Measurements from ENCODE around the gene MRPS23. TPM values are rescaled to one million over a fixed set of nuclear protein-coding genes. Genes with fewer than 3 reads are reported as not detected.

MRPS23 gene
- polyA plus RNA-seq, 1 donor from 2014 or later, result 80.5 TPM

DNA sequence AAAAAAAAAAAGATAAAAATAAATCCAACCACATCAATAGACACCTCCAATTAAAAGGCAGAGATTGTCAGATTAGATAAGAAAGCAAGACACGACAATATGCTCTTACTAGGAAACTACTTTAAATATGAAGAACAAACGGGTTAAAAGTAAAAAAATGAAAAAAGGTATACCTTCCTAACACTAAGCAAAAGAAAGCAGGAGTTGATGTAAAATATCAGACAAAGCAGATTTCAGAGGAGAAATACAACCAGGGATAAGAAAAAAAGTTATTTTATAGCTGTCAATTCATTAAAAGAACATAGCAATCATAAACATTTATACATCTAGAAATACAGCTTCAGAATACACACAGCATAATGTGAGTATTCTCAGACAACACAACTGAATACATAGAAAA lies 55.0 kb downstream of the MRPS23 start:
- Histone ChIP-seq H3K9me2 (ENCODE audit: insufficient read depth, low read length) (no peaks in the 10 kb centered on the region), H2AFZ (ENCODE audit: low read depth, low read length) (no peak overlapping the region), H3K27ac (ENCODE audit: low read length) (no peak overlapping the region), H3K4me2 (ENCODE audit: low read length) (no peak overlapping the region), H3F3A (ENCODE audit: insufficient read depth, low read length, poor library complexity, severe bottlenecking) (no peaks in the 10 kb centered on the region), H3K9me3 (ENCODE audit: low read length) (no peaks in the 10 kb centered on the region), H3K9ac (ENCODE audit: low read length) (no peak overlapping the region), H4K20me1 (ENCODE audit: insufficient read depth) (no peaks in the 10 kb centered on the region), H3K36me3 (ENCODE audit: insufficient read depth, low read length) (no peaks in the 10 kb centered on the region), H3K79me2 (replicated peaks; ENCODE audit: insufficient read depth, low read length) (no peaks in the 10 kb centered on the region), H3K27me3 (ENCODE audit: insufficient read depth, low read depth, low read length) (no peaks in the 10 kb centered on the region), H3K4me3 (ENCODE audit: low read length) (no peak overlapping the region)
- no peak for TF ChIP-seq EP300 (conservative IDR thresholded peaks at IDR 0.05; ENCODE audit: poor library complexity, severe bottlenecking)
- no peak for TF ChIP-seq POLR2AphosphoS5 (IDR thresholded peaks at IDR 0.05)
- TF ChIP-seq, protein P1, sequence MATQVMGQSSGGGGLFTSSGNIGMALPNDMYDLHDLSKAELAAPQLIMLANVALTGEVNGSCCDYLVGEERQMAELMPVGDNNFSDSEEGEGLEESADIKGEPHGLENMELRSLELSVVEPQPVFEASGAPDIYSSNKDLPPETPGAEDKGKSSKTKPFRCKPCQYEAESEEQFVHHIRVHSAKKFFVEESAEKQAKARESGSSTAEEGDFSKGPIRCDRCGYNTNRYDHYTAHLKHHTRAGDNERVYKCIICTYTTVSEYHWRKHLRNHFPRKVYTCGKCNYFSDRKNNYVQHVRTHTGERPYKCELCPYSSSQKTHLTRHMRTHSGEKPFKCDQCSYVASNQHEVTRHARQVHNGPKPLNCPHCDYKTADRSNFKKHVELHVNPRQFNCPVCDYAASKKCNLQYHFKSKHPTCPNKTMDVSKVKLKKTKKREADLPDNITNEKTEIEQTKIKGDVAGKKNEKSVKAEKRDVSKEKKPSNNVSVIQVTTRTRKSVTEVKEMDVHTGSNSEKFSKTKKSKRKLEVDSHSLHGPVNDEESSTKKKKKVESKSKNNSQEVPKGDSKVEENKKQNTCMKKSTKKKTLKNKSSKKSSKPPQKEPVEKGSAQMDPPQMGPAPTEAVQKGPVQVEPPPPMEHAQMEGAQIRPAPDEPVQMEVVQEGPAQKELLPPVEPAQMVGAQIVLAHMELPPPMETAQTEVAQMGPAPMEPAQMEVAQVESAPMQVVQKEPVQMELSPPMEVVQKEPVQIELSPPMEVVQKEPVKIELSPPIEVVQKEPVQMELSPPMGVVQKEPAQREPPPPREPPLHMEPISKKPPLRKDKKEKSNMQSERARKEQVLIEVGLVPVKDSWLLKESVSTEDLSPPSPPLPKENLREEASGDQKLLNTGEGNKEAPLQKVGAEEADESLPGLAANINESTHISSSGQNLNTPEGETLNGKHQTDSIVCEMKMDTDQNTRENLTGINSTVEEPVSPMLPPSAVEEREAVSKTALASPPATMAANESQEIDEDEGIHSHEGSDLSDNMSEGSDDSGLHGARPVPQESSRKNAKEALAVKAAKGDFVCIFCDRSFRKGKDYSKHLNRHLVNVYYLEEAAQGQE (IDR thresholded peaks at IDR 0.05; ENCODE audit: borderline replicate concordance), result no peak
- TF ChIP-seq CTCF (IDR thresholded peaks at IDR 0.05; ENCODE audit: poor library complexity, severe bottlenecking), result no peak
- no peak for TF ChIP-seq TAF1 (IDR thresholded peaks at IDR 0.05; ENCODE audit: low read depth)
- TF ChIP-seq RAD21 (conservative IDR thresholded peaks at IDR 0.05), result no peak
- TF ChIP-seq MXI1 (conservative IDR thresholded peaks at IDR 0.05; ENCODE audit: poor library complexity, severe bottlenecking), result no peak
- TF ChIP-seq EZH2 (IDR thresholded peaks at IDR 0.05; ENCODE audit: borderline replicate concordance, insufficient read depth, low read length, poor library complexity, severe bottlenecking), result no peak
- no peak for TF ChIP-seq SMC3 (conservative IDR thresholded peaks at IDR 0.05; ENCODE audit: poor library complexity)

DNA sequence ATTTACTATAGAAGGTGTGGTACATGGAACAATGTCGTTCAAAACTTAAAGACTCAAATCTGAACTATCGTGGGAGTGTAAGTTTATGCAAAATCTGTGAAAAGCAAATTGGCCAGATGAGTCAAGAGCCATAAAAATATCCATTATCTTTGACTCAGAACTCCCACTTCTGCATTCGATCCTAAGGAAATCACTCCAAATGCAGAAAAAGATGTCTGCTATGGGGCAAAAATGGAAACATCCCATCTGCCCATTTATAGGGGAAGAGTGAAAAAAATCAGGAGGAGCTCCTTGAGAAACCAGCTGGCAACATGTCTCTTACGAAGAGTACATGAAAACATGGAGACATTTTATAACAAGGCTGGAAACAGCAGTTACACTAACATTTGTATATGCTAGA lies 61.1 kb downstream of the MRPS23 start:
- H3K27me3 ChIP-seq (ENCODE audit: insufficient read depth, low read depth, low read length), result no peaks in the 10 kb centered on the region
- no peak overlapping the region for H3K4me3 ChIP-seq (ENCODE audit: low read length)
- H3K9me3 ChIP-seq (ENCODE audit: low read length), result no peaks in the 10 kb centered on the region
- H3K9me2 ChIP-seq (ENCODE audit: insufficient read depth, low read length), result no peaks in the 10 kb centered on the region
- H3K9ac ChIP-seq (ENCODE audit: low read length), result no peak overlapping the region
- H4K20me1 ChIP-seq (ENCODE audit: insufficient read depth), result no peaks in the 10 kb centered on the region
- H3F3A ChIP-seq (ENCODE audit: insufficient read depth, low read length, poor library complexity, severe bottlenecking), result no peaks in the 10 kb centered on the region
- TF ChIP-seq TAF1 (IDR thresholded peaks at IDR 0.05; ENCODE audit: low read depth) (no peak), EP300 (conservative IDR thresholded peaks at IDR 0.05; ENCODE audit: poor library complexity, severe bottlenecking) (no peak), MXI1 (conservative IDR thresholded peaks at IDR 0.05; ENCODE audit: poor library complexity, severe bottlenecking) (no peak), RAD21 (conservative IDR thresholded peaks at IDR 0.05) (no peak), SMC3 (conservative IDR thresholded peaks at IDR 0.05; ENCODE audit: poor library complexity) (no peak)
- no peaks in the 10 kb centered on the region for H3K36me3 ChIP-seq (ENCODE audit: insufficient read depth, low read length)
- H3K79me2 ChIP-seq (replicated peaks; ENCODE audit: insufficient read depth, low read length), result no peaks in the 10 kb centered on the region
- H3K27ac ChIP-seq (ENCODE audit: low read length), result no peak overlapping the region
- no peak overlapping the region for H2AFZ ChIP-seq (ENCODE audit: low read depth, low read length)
- no peak overlapping the region for H3K4me2 ChIP-seq (ENCODE audit: low read length)
